GM12891 (cell line): ENCODE results near the gene ZNF500.
"Not testable (repeated sequence)": the region's sequence is repeated elsewhere in the genome, so short reads cannot be mapped to it uniquely, and the experiment has no call there.

Experiments used
- DNase-seq: peaks from one replicate; pipeline ENCODE4 v3.0.0; 2011; ENCODE audit warnings: low spot score; ENCODE audit not compliant: insufficient read length
- FAIRE-seq: peaks from 2 replicates; lab custom pipeline; 2011; peaks lifted over from hg19 to GRCh38; lab: Jason Lieb, UNC
- PAX5 ChIP-seq: IDR thresholded peaks from 2 replicates; pipeline ENCODE4 v1.6.1; 2011; ENCODE audit warnings: low read length, moderate library complexity, mild to moderate bottlenecking; ENCODE audit not compliant: insufficient read depth, severe bottlenecking
- POLR2A ChIP-seq: IDR thresholded peaks from 2 replicates; pipeline ENCODE4 v1.6.1; 2011; ENCODE audit warnings: low read depth, low read length, control low read depth
- POLR2AphosphoS5 ChIP-seq: IDR thresholded peaks from 2 replicates; pipeline ENCODE4 v1.6.1; 2011; ENCODE audit warnings: low read depth, low read length, control low read depth
- POU2F2 ChIP-seq: IDR thresholded peaks from 2 replicates; pipeline ENCODE4 v1.6.1; 2011; ENCODE audit warnings: low read depth, mild to moderate bottlenecking, control low read depth, low read length, moderate library complexity
- SPI1 ChIP-seq: IDR thresholded peaks from 2 replicates; pipeline ENCODE4 v1.6.1; 2011; ENCODE audit warnings: low read depth, low read length, control low read depth
- TAF1 ChIP-seq: IDR thresholded peaks from 2 replicates; pipeline ENCODE4 v1.6.1; 2011; ENCODE audit warnings: low read depth, low read length, control low read depth

ZNF500 gene

GRCh38 chr16:4747906-4748681, 18.9 kb downstream of the ZNF500 start:
- peak; percentile 80 for FAIRE-seq
- DNase-seq: no peak
- TF ChIP-seq SPI1 (no peak), TAF1 (no peak), PAX5 (no peak), POU2F2 (no peak), POLR2AphosphoS5 (no peak), POLR2A (no peak)

GRCh38 chr16:4746991-4747574, 19.9 kb downstream of the ZNF500 start:
- DNase-seq (no peak), FAIRE-seq (no peak)
- TF ChIP-seq TAF1 (no peak), SPI1 (no peak), POLR2A (no peak), PAX5 (no peak)

GRCh38 chr16:4746215-4746614, 20.7 kb downstream of the ZNF500 start:
- DNase-seq: no peak
- TF ChIP-seq POU2F2 (no peak), PAX5 (no peak), POLR2A (no peak), SPI1 (no peak), POLR2AphosphoS5 (no peak), TAF1 (no peak)
- peak; percentile 41 for FAIRE-seq

GRCh38 chr16:4745274-4745569, 21.7 kb downstream of the ZNF500 start:
- no peak for DNase-seq
- no peak for TF ChIP-seq POU2F2
- no peak for TF ChIP-seq SPI1
- no peak for TF ChIP-seq TAF1
- no peak for TF ChIP-seq POLR2AphosphoS5
- TF ChIP-seq POLR2A: no peak
- TF ChIP-seq PAX5: no peak
- FAIRE-seq: no peak

- DNase-seq (no peak), FAIRE-seq (no peak)
- peak; percentile 49; the same call in 1 of the 2 replicates for TF ChIP-seq SPI1
- TF ChIP-seq POU2F2: no peak
These were observed 22.2 kb downstream of the ZNF500 start for GRCh38 chr16:4744555-4745273.

GRCh38 chr16:4743226-4743878, 23.6 kb downstream of the ZNF500 start:
- TF ChIP-seq POU2F2: no peak
- no peak for TF ChIP-seq SPI1
- no peak for TF ChIP-seq PAX5
- TF ChIP-seq POLR2A: no peak
- DNase-seq (no peak), FAIRE-seq (peak; percentile 20)

GRCh38 chr16:4738370-4738769, 28.6 kb downstream of the ZNF500 start:
- not testable (repeated sequence) for DNase-seq, FAIRE-seq

- DNase-seq: no peak
- TF ChIP-seq POLR2AphosphoS5 (no peak), PAX5 (no peak), POU2F2 (no peak), TAF1 (no peak), POLR2A (no peak)
- FAIRE-seq: no peak
These were observed 29.4 kb downstream of the ZNF500 start for GRCh38 chr16:4737545-4737944.

GRCh38 chr16:4736546-4736945, 30.4 kb downstream of the ZNF500 start:
- FAIRE-seq (no peak), DNase-seq (no peak)
- no peak for TF ChIP-seq POLR2A
- TF ChIP-seq POU2F2: no peak
- no peak for TF ChIP-seq POLR2AphosphoS5
- no peak for TF ChIP-seq TAF1
- no peak for TF ChIP-seq SPI1
- TF ChIP-seq PAX5: no peak
